NCI-H345 treated with DMSO at 0.1 percent for 48 hours (cell line): Measurements from ENCODE around the gene GOLGA2.
"Not testable (repeated sequence)": the region's sequence is repeated elsewhere in the genome, so short reads cannot be mapped to it uniquely, and the experiment has no call there.

Experiments used
- DNase-seq: peaks from one replicate; lab custom pipeline; 2025; ENCODE audit not compliant: unreplicated experiment; lab: John Stamatoyannopoulos, UW

The GOLGA2 gene

DNA sequence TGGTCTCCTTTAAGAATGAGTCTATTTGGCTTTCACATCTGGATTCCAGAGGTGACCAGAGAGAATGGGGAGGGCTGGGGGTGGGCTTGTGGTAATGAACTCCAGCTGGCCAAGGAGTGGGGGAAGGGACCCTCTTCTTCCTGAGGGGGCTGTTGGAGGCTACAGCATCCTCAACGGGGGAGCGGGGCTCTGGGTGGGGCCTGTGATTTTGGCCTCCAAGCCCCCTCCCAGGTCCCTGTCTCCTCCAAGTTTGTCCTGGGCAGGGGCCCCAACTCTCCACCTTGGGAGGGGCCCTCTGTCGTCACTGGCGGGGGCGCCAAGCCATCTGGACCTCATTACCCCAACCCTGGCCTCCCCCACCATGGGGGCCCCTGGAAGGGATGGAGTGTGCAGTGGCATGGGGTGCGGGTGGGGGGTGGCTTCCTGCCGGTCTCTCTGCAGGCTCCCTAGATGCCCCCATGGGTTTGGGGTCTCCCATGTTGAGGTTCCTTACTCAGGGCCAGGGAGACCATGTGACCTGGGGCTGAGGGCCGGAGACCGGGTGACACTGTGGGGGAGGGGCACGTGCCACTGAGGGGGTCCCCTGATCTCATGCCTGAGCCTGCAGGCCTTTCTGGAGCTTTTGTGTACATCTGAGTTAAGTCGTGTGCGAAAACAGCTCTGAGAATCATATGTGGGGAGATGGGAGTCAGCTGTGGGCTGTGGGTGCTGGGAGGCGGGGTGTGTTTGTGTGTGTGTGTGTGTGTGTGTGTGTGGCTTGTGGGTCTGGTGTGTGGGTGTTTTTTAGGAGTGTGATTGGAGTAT lies 32.4 kb downstream of the GOLGA2 start:
- no peak for DNase-seq

DNA sequence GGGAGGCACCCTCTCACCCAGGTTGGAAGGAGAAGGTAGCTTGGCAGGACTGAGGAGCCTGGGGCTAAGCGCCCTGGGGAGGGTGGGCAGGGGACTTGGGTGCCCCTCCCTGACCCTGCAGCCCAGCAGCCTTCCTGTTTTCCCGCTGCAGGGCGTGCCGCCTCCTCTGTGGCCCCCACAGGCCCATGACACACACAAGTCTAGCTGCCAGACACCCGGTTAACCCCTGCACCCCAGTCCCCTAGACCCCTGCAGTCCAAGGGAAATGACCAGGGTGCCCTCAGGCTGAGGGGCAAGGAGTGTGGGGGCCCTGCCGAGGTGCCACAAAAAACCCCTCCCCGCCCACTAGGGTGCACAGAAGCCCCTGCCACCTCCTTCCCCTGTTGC lies 33.0 kb downstream of the GOLGA2 start:
- DNase-seq = no peak

DNA sequence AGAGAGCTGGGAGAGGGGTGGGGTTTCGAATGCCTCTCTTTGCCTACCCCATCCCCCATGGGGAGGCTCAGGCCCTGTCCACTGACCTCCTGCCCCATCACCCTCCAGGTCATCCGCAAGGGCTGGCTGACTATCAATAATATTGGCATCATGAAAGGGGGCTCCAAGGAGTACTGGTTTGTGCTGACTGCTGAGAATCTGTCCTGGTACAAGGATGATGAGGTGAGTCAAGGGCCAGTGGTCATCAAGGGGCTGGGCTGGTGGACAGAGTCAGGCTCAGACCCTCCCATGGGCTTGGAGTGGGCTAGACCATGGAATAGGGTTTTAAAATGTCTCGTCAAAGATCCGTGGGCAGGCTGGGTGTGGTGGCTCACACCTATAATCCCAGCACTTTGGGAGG lies 33.7 kb downstream of the GOLGA2 start:
- no peak for DNase-seq

DNA sequence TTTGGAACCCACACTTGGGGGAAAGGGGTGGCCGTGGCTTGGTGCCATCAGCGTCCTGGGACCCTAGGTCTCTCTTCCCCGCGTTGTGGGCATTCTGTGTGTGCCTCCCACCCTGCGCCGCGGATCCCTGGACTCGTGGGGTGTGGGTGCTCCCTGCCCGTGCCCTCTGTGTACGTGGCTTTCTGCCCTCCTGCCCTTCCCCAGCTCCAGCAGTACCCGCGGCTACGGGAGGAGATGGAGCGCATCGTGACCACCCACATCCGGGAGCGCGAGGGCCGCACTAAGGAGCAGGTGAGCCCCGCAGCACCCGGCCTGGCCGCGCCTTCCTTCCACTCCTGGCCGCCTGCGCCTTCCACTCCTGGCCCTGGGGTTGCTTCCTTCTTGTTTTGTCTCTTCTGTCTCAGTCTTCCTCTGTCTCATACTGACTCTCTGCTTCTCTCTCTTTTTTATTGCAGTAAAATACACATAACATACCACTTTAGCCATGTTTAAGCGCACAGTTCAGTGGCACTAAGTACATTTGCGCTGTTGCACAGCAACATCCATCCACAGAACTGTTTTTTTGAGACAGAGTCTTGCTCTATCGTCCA lies 41.9 kb downstream of the GOLGA2 start:
- DNase-seq = no peak

DNA sequence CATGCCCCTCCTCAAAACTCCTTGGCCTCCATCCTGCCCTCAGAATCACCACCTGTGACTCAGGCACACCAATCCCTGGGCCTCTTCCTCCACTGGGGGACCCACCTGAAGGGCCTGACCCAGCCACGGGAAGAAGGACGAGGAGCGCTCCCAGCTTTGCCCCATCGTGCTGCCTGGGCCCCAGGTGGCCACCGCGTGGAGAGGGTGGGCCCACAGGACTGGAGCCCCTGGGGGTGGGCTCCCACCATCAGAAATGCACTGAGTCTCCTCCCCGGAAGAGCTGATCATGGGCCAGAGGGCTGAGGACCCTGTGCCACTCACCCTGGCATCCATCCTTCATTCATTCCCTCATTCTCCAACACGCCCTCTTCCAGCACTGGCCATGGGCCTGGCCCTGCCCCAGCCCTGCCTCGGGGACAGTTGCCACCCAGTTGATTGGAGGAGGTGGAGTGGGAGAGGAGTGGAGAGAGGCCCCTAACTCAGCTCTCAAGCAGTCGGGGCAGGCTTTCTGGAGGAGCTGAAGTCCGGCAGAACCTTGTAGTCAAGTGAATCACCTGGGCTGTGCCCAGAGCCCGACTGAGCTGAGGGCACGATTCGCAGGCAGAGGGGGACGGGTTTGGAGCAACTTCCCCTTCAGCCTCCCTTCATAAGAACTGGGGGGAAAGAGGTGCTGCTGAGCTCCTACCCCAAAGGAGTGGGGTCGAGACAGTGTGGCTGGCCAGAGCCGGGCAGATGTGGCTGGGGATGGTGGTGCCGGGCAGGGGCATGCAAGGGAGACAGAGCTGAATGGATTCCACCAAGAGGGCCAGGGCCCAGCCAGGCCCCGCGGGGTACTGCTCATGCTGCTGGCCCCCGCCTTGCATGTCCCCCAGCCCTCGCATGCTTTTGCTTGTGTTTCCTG lies 43.0 kb downstream of the GOLGA2 start:
- DNase-seq = no peak

DNA sequence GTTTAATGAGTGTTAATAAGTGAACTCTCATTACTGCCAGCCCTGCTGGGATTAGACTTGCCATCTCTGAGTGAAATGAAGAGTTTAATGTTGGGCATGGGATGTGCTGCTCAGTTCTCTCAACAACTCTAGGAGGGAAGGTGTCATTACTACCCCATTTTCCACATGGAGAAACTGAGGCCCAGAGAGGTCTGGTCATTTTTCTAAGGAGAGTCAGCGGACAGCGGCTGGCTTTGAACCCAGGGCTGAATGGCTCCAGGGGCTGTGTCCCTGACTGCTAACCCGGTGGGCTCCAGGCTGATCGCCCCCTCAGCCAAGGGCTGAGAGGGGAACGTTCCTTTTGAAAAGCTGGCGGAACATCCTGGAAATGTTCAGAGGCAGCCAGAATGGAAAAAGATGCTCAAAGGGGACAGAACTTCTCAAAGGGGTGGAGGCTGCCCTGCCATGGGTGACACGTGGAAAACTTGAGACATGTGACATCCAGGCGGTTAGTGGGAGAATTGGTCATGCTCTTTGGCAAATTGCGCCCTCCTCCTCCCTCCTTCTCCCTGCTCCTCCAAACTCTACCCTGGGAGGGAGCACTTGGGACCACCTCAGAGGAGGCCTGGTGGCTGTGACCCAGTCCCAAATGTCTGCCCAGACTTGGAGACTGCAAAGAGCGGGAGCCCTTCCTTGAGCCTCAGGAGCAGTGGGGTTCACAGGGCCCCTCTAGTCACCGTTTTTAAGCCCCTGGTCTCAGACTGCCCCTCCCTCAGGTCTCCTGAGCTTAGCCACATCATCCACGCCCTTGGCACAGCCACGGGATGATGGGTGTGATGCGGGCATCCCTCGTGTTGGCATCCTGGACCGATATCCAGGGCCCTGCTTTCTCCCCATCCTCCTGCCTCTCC lies 43.9 kb downstream of the GOLGA2 start:
- no peak for DNase-seq

DNA sequence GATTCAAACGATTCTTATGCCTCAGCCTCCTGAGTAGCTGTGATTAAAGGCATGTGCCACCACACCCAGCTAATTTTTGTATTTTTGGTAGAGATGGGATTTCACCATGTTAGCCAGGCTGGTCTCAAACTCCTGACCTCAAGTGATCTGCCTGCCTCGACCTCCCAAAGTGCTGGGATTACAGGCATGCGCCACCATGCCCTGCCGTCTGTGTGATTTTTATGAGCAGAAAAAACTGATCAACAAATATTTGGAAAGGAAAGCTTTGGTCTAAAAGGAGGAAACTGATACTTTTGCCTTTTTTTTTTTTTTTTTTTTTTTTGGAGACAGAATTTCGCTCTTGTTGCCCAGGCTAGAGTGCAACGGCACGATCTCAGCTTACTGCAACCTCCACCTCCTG lies 44.9 kb downstream of the GOLGA2 start:
- not testable (repeated sequence) for DNase-seq

DNA sequence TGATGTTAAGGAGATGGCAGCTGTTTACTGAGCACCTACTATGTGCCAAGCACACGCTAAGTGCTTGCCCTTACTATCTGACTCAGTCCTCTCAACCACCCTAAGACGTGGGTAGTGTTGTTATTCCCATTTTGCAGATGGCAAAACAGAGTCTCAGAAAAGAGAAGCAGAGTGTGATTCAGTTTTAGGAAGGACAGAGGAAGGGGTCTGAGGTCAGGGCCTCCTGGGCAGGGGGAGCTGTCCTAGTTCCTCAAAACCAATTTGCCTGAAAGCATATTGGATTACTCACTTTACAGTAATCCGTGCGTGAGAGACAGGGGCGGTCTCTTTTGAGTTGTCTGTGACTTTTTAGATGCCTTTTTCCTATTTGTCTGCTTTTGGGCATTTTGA lies 49.4 kb downstream of the GOLGA2 start:
- no peak for DNase-seq

DNA sequence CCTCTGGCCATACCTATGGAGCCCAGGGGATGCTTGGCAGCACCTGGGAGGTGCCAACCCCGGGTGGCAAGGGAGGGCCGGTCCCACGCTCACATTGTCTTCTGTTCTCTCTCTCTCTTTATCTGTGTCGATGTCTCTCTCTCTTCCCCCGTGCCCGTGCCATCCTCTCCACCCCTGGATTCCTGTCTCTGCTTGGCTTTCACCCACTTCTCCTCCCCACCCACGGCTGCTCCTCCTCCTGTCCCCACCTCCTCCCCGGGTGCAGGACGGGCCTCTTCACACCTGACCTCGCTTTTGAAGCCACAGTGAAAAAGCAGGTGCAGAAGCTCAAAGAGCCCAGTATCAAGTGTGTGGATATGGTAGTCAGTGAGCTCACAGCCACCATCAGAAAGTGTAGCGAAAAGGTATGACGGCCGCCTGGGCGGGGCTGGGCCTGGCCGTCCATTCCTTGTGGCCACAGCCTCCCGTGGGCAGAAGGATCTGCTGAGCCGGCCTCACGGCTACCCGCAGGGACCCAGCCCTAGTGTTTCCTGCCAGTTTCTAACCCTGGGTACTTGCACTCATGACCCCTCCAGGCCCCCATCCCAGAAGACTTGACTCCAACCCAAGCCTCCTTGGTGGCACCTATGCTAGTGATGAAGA lies 49.9 kb downstream of the GOLGA2 start:
- DNase-seq = no peak

DNA sequence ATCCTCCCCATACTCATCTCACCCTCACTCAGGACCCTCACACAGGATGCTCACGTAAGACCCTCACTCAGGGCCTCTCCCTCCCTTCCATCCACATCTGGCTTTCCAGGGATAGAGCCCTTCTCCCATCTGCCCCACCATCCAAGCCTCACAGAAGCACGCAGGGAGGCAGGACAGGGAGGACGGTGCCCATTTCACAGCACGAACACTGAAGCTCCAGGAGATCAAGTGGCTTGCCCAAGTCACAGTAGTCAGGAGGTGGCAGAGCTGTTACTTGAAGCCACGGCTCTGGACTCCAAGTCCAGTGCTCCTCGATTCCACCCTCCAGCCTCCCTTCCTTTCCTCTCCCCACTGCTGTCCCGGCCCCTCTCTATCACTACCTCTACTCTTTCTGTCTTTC lies 50.9 kb downstream of the GOLGA2 start:
- no peak for DNase-seq

DNA sequence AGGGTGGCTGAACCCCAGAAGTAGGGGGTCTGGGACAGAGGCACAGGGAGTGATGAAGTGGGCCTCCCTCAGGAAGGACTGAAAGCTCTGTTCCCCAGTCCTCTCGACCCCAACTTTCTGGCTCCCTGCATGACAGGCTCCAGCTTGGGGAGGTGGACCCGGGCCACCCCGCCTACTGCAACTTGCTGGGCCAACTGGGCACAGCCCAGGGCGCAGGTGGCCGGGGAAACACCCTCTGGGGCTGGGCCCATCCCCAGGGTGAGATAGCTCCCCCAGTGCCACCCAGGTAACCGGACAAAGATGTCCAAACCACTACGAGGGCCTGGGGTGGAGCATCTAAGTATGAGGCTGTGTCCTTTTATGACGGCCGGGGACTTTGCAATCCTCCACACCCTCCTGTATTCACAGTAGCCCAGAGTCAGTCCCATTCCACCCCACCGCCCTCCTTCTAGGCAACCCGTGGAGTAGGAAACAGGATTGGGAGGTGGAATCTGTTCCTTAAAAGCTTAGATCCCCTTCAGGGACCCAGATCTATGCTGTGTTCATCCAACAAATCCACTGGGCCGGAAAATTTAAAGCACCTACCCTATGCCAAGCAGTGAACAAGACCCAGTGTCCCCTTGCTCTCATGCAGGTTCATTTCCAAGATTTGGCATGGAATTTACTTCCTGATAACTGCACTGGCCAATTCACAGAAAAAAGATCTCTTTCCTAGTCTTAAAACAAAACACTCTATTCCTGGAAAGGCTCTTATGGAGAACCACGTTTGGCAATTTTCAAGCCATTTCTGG lies 52.7 kb downstream of the GOLGA2 start:
- DNase-seq = no peak

DNA sequence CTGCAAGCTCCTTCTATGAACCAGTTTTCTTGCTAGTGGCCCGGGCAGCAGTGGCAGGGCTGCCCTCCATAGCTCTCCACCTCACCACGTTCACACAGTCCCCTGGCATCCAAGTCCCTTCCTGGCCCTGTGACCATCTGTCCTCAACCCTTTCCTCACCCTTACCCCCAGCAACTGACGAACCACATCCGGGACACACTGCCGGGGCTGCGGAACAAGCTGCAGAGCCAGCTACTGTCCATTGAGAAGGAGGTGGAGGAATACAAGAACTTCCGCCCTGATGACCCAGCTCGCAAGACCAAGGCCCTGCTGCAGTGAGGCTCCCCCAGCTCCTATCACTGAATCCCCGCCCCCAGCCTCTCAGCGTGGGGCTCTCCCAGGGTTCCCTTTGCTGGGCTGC lies 53.8 kb downstream of the GOLGA2 start:
- DNase-seq = no peak

DNA sequence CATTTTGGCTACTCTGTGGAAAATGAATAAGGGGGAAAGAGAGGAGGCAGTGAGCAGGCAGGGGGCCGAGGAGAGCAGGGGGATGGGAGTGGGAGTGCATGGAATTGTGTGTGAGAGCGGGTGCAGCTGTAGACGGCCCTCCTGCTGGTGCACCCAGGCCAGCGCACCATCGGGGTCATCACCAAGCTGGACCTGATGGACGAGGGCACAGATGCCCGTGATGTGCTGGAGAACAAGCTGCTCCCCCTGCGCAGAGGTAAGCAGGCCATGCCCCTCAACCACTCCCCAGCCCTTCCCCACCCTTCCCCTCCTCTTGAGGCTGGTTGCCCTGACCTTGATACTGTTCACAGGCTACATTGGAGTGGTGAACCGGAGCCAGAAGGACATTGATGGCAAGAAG lies 56.0 kb downstream of the GOLGA2 start:
- DNase-seq = no peak

DNA sequence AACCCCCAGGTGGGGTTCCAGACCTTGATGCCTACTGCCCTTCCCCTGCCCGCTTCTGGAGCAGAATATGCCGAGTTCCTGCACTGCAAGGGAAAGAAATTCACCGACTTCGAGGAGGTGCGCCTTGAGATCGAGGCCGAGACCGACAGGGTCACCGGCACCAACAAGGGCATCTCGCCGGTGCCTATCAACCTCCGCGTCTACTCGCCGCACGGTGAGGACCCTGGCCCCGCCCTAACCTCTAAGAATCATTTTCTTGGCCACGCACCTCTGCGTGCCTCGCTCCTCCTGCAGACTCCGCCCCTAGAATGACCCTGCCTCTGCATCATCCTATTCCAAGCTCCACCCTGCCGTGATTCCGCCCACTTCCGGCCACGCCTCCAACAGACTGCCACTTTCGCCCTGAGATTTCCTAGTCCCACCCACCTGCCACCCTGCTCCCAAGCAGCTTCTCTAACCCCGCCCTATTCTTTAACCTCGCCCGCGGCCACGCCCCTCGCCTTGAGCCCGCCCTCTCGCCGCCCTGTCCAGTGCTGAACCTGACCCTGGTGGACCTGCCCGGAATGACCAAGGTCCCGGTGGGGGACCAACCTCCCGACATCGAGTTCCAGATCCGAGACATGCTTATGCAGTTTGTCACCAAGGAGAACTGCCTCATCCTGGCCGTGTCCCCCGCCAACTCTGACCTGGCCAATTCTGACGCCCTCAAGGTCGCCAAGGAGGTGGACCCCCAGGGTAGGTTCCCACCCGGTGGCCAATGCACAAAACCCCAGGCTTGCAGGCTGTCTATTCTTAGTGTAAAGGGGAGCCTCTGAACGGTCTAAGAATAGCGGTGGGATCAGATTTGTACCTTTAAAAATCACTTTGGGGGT lies 57.1 kb downstream of the GOLGA2 start:
- no peak for DNase-seq

DNA sequence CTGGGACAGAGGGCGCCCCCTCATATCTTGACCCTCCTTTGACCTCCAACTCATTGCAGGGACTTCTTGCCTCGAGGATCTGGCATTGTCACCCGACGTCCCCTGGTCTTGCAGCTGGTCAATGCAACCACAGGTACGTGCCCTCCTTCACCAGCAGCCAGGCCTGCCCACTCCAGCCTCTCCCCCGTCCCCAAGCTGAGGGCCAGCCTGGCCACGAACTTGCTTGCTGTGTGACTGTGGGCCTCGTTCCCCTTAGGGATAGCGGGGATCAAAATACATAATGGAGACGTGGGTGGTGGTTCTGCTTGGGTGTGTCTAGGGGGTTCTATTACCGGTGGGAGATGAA lies 57.7 kb downstream of the GOLGA2 start:
- DNase-seq = no peak

DNA sequence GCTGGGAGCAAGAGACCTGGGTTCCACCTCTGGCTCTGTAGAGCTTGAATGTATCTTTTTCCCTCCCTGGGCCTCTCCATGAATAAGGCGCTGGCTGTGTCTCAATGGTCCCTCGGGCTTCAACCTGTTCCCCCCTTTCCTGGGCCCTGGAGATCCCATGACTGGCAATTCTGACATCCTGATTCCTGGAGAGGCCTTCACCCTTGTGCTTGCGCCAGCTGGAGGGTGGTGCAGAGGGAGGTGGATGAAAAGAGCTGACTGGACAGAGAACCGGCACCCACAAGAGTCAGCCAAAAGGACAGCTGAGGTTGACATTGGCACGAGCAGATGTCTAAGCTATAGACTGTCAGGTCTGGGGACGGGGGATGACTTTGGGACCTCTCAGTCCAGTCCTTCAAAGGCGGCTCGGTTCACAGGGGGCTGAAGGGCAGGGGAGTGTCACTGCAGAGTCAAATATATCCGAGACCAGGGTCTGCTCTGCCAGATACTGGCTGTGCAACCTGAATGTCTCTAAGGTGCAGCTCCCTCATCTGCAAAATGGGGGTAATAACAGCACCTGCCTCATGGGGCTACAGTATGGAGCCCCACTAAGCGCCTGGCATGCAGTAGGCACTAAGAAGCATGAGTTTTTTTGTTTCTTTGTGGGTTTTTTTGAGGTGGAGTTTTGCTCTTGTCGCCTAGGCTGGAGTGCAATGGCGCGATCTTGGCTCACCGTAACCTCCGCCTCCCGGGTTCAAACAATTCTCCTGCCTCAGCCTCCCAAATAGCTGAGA lies 58.8 kb downstream of the GOLGA2 start:
- no peak for DNase-seq

DNA sequence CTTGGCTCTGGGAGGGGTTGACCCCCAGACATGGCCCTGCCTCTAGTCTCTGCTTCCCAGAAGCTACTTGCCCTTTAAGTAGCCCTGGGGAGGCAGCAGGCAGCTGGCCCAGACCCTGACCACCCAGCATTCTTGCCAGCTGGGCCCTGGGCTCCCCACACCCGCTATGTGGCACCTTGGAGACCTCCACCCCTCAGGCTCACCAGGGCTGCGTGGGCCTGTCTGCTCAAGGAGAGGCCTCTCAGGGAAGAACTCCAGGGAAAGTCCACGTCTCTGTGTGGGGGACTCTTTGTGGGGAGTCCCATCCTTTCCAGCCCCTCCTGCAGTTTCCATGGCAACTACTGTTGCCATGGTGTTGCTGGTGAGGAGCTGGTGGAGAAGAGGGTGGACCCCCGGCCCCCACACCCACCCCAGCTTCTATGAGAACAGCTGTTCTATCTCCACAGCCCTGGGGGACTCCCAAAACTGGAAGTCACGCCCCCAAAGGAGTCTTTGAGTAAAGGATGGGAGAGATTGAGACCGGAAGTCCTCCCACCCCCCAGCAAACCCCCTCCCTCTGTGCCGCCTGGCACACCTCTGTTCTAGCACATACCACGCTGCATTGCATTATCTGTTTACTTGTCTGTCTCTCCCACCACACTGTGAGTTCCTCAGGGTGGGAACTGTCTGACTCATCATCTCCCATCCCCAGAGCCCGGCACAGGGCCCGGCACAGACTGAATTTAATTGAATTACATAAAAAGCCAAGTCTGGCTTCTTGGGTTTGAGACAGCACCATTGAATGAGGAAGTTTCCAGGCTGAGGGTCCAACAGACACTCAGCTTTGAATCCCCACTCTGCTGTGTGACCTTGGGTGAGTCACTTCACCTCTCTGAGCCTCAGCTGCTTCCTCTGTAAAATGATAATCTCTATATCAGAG lies 60.1 kb downstream of the GOLGA2 start:
- DNase-seq = no peak
